Esophagus muscularis mucosa (tissue), 4 donors: Measurements from ENCODE around the gene VKORC1. TPM values are rescaled to one million over a fixed set of nuclear protein-coding genes. Genes with fewer than 3 reads are reported as not detected.

Experiments used
- DNase-seq: peaks from one replicate; pipeline ENCODE4 v3.0.0-alpha.2; 2017; ENCODE audit errors: extremely low spot score
- H3K27ac ChIP-seq, 4 donors: fragments of 200-600 bp; sonication (generic); replicated peaks in 1 of 4; 1 replicate in 3 of 4; 2 replicates in 1 of 4; pipeline ENCODE4 v1.5.1; 2016 to 2019; ENCODE audit warnings: mild to moderate bottlenecking in 1 of 4
- H3K27me3 ChIP-seq, 4 donors: fragments of 200-600 bp; sonication (generic); one replicate each; pipeline versions ENCODE4 v1.5.1 to v1.6.0; 2016 to 2019
- H3K36me3 ChIP-seq, 4 donors: fragments of 200-600 bp; sonication (generic); one replicate each; pipeline ENCODE4 v1.5.1; 2016 to 2019
- H3K4me1 ChIP-seq, 4 donors: fragments of 200-600 bp; sonication (generic); one replicate each; pipeline ENCODE4 v1.5.1; 2016 to 2019
- H3K4me3 ChIP-seq, 4 donors: fragments of 200-600 bp; sonication (generic); 1 replicate in 2 of 4; 2 replicates in 2 of 4; pipeline ENCODE4 v1.5.1; 2016 to 2019; ENCODE audit warnings: mild to moderate bottlenecking in 4 of 4, moderate library complexity in 1 of 4
- H3K9me3 ChIP-seq, 4 donors: fragments of 200-600 bp; sonication (generic); 1 replicate in 3 of 4; 2 replicates in 1 of 4; pipeline ENCODE4 v1.5.1; 2016 to 2019
- CTCF ChIP-seq, 3 experiments: fragments of 200-600 bp in 2 of 3; fragments of 450-650 bp in 1 of 3; sonication (generic) in 2 of 3; IDR thresholded peaks; one replicate each; pipeline ENCODE4 v1.5.1; 2017 to 2019; ENCODE audit warnings: antibody characterized with exemption in 3 of 3, mild to moderate bottlenecking in 2 of 3, moderate library complexity in 1 of 3
- EP300 ChIP-seq: sonication (generic); formaldehyde crosslinking; IDR thresholded peaks from one replicate; pipeline ENCODE4 v1.6.1; 2017; ENCODE audit warnings: antibody characterized with exemption
- POLR2A ChIP-seq: fragments of 450-650 bp; IDR thresholded peaks from one replicate; pipeline ENCODE4 v1.6.1; 2017; ENCODE audit warnings: antibody characterized with exemption, moderate library complexity, mild to moderate bottlenecking, low read depth
- POLR2AphosphoS5 ChIP-seq, 2 donors: sonication (generic); formaldehyde crosslinking; IDR thresholded peaks; one replicate each; pipeline ENCODE4 v1.6.1; 2017; ENCODE audit warnings: antibody characterized with exemption in 2 of 2
- WGBS: methylation state at CpG from one replicate; pipeline ENCODE4 v1.1.5; 2018; 5-methylcytosine and 5-hydroxymethylcytosine counted together
- intact Hi-C: fragments of 100-400 bp; cut with DNase I; formaldehyde crosslinking; loops from one replicate; pipeline ENCODE4 v1.15.1; 2023
- total RNA-seq, 4 donors: library from RNA; depleted of rRNA; stranded (reverse); fragments of >200 nt; gene quantifications; one replicate each; pipeline versions ENCODE4 v1.1.0 to v1.2.1, GENCODE V29; 2016

The VKORC1 gene
- total RNA-seq, 4 donors from 2014 or later = 81.4 to 122 (median 108) TPM

DNA sequence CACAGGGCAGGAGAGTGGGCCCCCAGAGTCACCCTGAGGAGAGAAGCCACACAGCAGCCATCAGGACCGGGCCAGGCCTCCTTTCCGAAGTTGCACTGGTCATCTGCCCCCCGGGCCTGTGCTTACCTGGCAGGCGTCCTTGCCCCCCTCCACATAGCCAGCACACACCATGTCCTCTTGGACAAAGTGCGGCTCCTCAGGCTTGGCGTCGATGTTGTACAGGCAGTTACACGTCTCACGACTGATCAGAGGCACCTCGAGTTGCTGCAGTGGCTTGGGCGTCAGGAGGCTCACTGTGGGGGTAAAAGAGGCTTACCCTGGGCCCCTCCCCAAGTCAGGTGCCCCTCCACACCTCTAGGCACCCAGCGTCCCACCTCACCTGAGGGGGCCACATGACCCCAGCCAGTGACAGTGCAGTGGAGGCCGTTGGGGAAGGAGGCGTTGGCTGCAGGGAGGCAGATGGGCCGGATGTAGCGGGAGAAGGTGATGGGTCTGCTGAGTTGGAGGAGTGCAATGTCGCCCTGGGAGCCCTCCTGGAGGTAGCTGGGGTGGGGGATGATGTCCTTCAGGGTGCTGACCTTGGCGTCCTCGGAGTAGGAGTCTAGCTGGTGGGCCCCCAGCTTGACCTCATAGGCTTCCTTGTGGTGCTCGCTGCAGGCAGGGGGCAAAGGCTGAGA, 37.8 kb upstream of the VKORC1 start:
- intact Hi-C loops = no loop called here
- WGBS = 88% methylated on average over 11 of the region's 20 CpGs
- Histone ChIP-seq H3K4me3 (no peak overlapping the region), H3K9me3 (no peaks in the 10 kb centered on the region), H3K4me1 (peaks cover 11 to 27% (median 22%) of the 10 kb centered on the region in 4 donors), H3K27ac (no peak overlapping the region), H3K36me3 (peaks cover 41 to 60% (median 56%) of the 10 kb centered on the region in 4 donors), H3K27me3 (peaks cover 0 to 25% (median 1%) of the 10 kb centered on the region in 4 donors)
- TF ChIP-seq POLR2A (no peak), EP300 (no peak), CTCF (IDR thresholded peaks at IDR 0.05) (no peak), POLR2AphosphoS5 (IDR thresholded peaks at IDR 0.05) (no peak)
- no peak for DNase-seq

DNA sequence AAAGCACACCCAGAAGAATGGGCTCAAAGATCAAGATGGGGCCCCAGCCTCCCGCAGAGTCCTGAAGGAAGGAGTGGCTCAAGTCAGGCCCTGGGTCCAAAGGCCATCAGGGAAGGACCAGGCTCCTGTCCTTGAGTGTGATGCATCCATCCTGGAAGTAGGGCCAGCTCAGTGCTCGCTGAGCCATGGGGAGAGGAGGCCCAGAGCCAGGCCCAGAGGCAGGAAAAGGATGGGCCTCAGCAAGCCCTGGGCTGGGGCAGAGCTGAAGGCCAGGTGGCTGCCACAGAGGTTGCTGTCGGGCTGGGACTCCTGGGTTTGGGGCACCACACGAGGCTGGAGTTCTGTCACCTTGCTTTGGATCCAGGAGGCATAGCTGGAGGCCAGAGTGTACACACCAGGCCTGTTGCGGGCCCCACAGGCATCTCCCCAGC, 37.3 kb upstream of the VKORC1 start:
- Histone ChIP-seq H3K4me1 (peaks cover 11 to 27% (median 22%) of the 10 kb centered on the region in 4 donors), H3K4me3 (no peak overlapping the region), H3K36me3 (peaks cover 47 to 66% (median 62%) of the 10 kb centered on the region in 4 donors), H3K27ac (no peak overlapping the region), H3K9me3 (no peaks in the 10 kb centered on the region), H3K27me3 (peaks cover 0 to 25% (median 1%) of the 10 kb centered on the region in 4 donors)
- intact Hi-C loops = no loop called here
- 100% methylated on average over 1 of the region's 5 CpGs for WGBS
- TF ChIP-seq POLR2A (no peak), CTCF (IDR thresholded peaks at IDR 0.05) (no peak), EP300 (no peak), POLR2AphosphoS5 (IDR thresholded peaks at IDR 0.05) (no peak)
- no peak for DNase-seq

GRCh38 chr16:31131416-31131815, 36.8 kb upstream of the VKORC1 start:
- Histone ChIP-seq H3K27me3 (peaks cover 0 to 21% (median 1%) of the 10 kb centered on the region in 4 donors), H3K27ac (no peak overlapping the region), H3K36me3 (peaks cover 47 to 70% (median 66%) of the 10 kb centered on the region in 4 donors), H3K4me1 (peaks cover 11 to 27% (median 22%) of the 10 kb centered on the region in 4 donors), H3K9me3 (no peaks in the 10 kb centered on the region), H3K4me3 (no peak overlapping the region)
- intact Hi-C loops = no loop called here
- TF ChIP-seq POLR2AphosphoS5 (IDR thresholded peaks at IDR 0.05) (no peak), CTCF (IDR thresholded peaks at IDR 0.05) (no peak), POLR2A (no peak), EP300 (no peak)
- no peak for DNase-seq
- WGBS = 90% methylated on average over 8 of the region's 11 CpGs

GRCh38 chr16:31130899-31131298, 36.3 kb upstream of the VKORC1 start:
- Histone ChIP-seq H3K9me3 (no peaks in the 10 kb centered on the region), H3K4me3 (no peak overlapping the region), H3K27me3 (peaks cover 0 to 15% (median 1%) of the 10 kb centered on the region in 4 donors), H3K27ac (no peak overlapping the region), H3K36me3 (peaks cover 47 to 75% (median 70%) of the 10 kb centered on the region in 4 donors), H3K4me1 (peaks cover 11 to 27% (median 22%) of the 10 kb centered on the region in 4 donors)
- 73% methylated on average over 2 of the region's 6 CpGs for WGBS
- intact Hi-C loops = no loop called here
- DNase-seq = no peak
- TF ChIP-seq POLR2A = no peak
- no peak for TF ChIP-seq CTCF (IDR thresholded peaks at IDR 0.05)
- TF ChIP-seq EP300 = no peak
- no peak for TF ChIP-seq POLR2AphosphoS5 (IDR thresholded peaks at IDR 0.05)
